ENCODE data around the gene MANSC4.
A peak's percentile ranks its signal among the peaks of the same experiment; 100 is the strongest.

MANSC4 gene

GRCh38 chr12:27790179-27790578, 10.1 kb upstream of the MANSC4 start:
- TF ChIP-seq CTCF (IDR thresholded peaks at IDR 0.05; ENCODE audit: control insufficient read depth, insufficient read depth, low read depth, low read length, missing control alignments), result no peak
- no peak for DNase-seq (ENCODE audit: low read depth)
- no peak overlapping the region for H3K4me3 ChIP-seq (ENCODE audit: control insufficient read depth, low read depth, low read length)

- TF ChIP-seq CTCF (IDR thresholded peaks at IDR 0.05; ENCODE audit: control insufficient read depth, insufficient read depth, low read depth, low read length, missing control alignments), result no peak
- no peak for DNase-seq (ENCODE audit: low read depth)
- no peak overlapping the region for H3K4me3 ChIP-seq (ENCODE audit: control insufficient read depth, low read depth, low read length)
Measured at GRCh38 chr12:27787559-27787958, 7.5 kb upstream of the MANSC4 start.

- DNase-seq (ENCODE audit: low read depth), result no peak
- TF ChIP-seq CTCF (IDR thresholded peaks at IDR 0.05; ENCODE audit: control insufficient read depth, insufficient read depth, low read depth, low read length, missing control alignments), result no peak
- H3K4me3 ChIP-seq (ENCODE audit: control insufficient read depth, low read depth, low read length), result no peak overlapping the region
Measured at GRCh38 chr12:27785882-27786570, 6.0 kb upstream of the MANSC4 start.

GRCh38 chr12:27782481-27782880, 2.4 kb upstream of the MANSC4 start:
- H3K4me3 ChIP-seq (ENCODE audit: control insufficient read depth, low read depth, low read length), result no peak overlapping the region
- DNase-seq (ENCODE audit: low read depth), result no peak
- no peak for TF ChIP-seq CTCF (IDR thresholded peaks at IDR 0.05; ENCODE audit: control insufficient read depth, insufficient read depth, low read depth, low read length, missing control alignments)

GRCh38 chr12:27781680-27782079, 1.6 kb upstream of the MANSC4 start:
- H3K4me3 ChIP-seq (ENCODE audit: control insufficient read depth, low read depth, low read length), result no peak overlapping the region
- no peak for TF ChIP-seq CTCF (IDR thresholded peaks at IDR 0.05; ENCODE audit: control insufficient read depth, insufficient read depth, low read depth, low read length, missing control alignments)
- DNase-seq (ENCODE audit: low read depth), result no peak

GRCh38 chr12:27780612-27781408, 774 bp upstream of the MANSC4 start:
- DNase-seq (ENCODE audit: low read depth), result no peak
- peak overlapping the region; percentile 90 for H3K4me3 ChIP-seq (ENCODE audit: control insufficient read depth, low read depth, low read length)
- no peak for TF ChIP-seq CTCF (IDR thresholded peaks at IDR 0.05; ENCODE audit: control insufficient read depth, insufficient read depth, low read depth, low read length, missing control alignments)
